Measurements from ENCODE around the gene FALEC. TPM values are rescaled to one million over a fixed set of nuclear protein-coding genes. Genes with fewer than 3 reads are reported as not detected.

FALEC gene
- total RNA-seq, 4 donors from 2014 or later: 1.1 TPM; not detected in 3

DNA sequence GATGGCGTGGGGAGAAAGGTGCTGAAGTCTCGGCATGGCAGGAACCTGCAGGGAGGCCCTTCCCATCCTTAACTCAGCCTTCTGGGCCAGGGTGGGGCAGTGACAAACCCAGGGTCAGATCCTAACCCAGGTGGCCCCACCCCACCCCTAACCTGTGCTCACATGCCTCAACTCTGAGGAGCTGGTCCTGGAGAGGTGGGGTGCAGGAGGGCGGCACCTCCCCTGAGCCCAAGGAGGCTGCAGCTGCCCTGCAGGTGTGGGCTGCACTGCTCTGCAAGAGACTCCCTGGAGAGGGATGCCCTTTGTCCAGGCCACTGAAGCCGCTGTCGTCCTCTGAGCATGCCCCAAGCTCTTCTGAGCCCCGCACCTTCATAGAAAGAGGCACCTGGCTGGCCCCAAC, 18.4 kb downstream of the FALEC start:
- TF ChIP-seq POLR2A (IDR thresholded peaks at IDR 0.05): no peak
- TF ChIP-seq, protein P1, sequence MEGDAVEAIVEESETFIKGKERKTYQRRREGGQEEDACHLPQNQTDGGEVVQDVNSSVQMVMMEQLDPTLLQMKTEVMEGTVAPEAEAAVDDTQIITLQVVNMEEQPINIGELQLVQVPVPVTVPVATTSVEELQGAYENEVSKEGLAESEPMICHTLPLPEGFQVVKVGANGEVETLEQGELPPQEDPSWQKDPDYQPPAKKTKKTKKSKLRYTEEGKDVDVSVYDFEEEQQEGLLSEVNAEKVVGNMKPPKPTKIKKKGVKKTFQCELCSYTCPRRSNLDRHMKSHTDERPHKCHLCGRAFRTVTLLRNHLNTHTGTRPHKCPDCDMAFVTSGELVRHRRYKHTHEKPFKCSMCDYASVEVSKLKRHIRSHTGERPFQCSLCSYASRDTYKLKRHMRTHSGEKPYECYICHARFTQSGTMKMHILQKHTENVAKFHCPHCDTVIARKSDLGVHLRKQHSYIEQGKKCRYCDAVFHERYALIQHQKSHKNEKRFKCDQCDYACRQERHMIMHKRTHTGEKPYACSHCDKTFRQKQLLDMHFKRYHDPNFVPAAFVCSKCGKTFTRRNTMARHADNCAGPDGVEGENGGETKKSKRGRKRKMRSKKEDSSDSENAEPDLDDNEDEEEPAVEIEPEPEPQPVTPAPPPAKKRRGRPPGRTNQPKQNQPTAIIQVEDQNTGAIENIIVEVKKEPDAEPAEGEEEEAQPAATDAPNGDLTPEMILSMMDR (IDR thresholded peaks at IDR 0.05): no peak
- 49 to 70% methylated on average over 6 of the region's 6 CpGs for WGBS, 2 donors
- no peak overlapping the region for H3K4me3 ChIP-seq (ENCODE audit: low read depth, poor library complexity, severe bottlenecking)
- intact Hi-C loops (cut with DNase I; ENCODE audit: low total_unique reads): no loop called here
- DNase-seq (ENCODE audit: low spot score in 2 of 2): no peak

DNA sequence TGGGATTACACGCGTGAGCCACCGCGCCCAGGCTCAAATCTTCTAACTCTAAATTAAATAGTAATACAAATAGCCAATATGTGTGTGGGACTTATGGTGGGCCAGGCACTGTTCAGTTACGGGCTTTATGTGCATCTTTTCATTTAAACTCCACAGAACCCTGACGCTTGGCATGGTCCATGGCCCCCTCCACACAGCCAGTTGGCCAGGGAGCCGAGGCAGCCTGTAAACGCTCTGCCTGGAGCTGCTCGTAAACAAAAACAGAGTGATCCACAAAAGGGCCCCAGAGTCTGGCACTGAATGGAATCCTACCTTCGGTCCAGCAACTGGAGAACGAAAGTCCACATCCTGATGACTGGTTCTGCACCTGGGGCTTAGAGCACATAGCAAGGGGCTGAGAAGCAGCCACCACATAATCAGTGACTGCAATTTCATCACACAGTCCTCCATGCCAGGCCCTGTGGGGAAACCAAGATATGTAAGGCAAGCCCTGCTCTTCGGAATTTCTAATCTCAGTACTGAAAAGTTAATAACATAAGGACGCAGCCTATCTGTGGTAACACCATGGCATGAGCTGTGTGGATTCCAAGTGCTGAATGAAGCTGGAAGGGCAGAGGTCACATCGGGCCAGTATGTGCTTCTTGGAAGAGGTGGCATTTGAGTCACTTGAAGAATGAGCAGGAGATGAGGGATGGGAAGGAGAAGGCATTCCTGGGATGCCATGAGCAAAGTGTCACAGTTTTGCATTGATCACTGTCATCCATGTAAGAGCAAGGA, 20.1 kb downstream of the FALEC start:
- 85 to 86% methylated on average over 14 of the region's 14 CpGs for WGBS, 2 donors
- intact Hi-C loops (cut with DNase I; ENCODE audit: low total_unique reads): no loop called here
- H3K4me3 ChIP-seq (ENCODE audit: low read depth, poor library complexity, severe bottlenecking): no peak overlapping the region
- no peak for DNase-seq (ENCODE audit: low spot score in 2 of 2)
- TF ChIP-seq, protein P1 (IDR thresholded peaks at IDR 0.05): no peak
- TF ChIP-seq POLR2A (IDR thresholded peaks at IDR 0.05): no peak

DNA sequence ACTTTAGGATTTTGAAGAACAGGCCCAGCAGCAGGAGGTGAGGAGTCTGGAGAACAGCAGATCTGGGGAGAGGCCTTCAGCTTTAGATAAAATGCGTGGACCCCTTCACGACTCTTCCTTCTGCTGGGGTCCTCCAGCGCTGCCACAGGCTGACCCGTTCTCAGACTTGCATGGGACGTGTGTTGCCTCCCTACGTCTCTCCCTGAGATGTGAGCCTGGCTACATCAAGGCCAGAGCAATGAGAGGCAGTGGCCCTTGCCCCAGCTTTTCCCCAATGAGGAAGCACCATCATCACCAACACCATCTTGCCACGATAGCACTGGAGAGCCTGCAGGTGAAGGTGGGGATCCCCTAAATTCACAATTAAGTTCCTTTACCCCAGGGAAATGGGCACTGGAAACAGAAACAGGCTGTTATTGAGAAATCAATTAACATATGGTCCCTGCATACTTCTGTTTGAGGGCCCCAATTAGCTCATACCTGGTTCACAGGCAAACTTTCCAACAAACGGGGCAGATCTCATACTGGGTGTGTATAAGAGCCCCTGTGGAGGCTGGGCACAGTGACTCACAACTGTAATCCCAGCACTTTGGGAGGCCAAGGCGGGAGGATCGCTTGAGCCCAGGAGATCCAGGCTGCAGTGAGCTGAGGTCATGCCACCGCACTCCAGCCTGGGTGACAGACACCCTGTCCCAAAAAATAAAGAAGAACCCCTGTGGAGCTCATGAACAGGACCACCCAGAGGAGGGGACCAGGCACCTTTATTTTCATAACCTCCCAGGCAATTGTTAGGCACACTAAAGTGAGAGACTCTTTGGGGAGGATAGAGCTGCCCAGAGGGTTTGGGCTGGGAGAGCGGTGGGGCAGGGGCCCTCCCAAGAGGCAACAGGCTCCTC, 21.5 kb downstream of the FALEC start:
- intact Hi-C loops (cut with DNase I; ENCODE audit: low total_unique reads): no loop called here
- WGBS, 2 donors: 83 to 87% methylated on average over 12 of the region's 12 CpGs
- no peak overlapping the region for H3K4me3 ChIP-seq (ENCODE audit: low read depth, poor library complexity, severe bottlenecking)
- TF ChIP-seq POLR2A (IDR thresholded peaks at IDR 0.05): no peak
- TF ChIP-seq, protein P1 (IDR thresholded peaks at IDR 0.05): no peak
- no peak for DNase-seq (ENCODE audit: low spot score in 2 of 2)

DNA sequence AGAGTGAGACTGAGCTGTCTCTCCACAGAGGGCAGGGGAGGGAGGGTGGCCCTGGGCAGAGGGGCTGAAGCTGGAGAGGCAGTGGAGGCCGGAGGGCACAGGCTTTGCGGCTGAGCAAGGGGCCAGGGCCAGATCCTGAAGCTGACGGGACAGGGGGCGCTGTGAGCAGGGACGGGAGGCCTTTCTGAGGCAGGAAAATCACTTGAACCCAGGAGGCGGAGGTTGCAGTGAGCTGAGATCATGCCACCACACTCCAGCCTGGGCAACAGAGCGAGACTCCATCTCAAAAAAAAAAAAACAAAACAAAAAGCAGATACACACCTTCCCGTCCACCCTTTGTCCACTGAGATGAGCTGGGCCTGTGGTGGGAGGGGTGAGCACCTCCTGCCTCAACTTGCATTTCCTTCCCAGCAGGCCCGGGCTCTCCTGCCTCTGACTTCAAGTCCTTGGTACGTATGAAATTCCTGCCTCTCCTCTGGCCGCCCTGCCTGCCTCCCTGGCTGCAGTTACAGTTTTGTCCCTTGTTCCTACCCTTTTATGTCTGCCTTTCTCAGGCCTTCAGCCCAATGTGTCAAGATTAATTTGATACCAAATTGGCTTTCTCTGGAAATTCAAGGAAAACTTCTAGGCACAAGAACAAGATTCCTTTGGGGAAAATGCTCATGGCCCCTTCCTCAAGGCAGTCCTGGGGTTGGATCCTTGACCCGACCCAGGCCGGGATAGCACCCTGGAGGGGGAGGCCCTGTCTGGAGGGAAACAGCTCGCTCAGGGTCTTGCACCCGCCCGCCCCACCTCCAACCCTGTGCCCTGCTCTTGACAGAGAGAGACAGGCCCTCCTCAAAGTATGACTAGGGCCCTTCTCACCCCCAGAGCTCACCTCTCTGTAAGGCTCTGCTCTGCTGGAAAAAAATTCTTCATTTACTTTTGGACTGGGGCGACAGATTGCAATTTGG, 22.5 kb downstream of the FALEC start:
- no peak for DNase-seq (ENCODE audit: low spot score in 2 of 2)
- H3K4me3 ChIP-seq (ENCODE audit: low read depth, poor library complexity, severe bottlenecking): no peak overlapping the region
- TF ChIP-seq POLR2A (IDR thresholded peaks at IDR 0.05): no peak
- TF ChIP-seq, protein P1 (IDR thresholded peaks at IDR 0.05): no peak
- intact Hi-C loops (cut with DNase I; ENCODE audit: low total_unique reads): no loop called here
- WGBS, 2 donors: 53 to 75% methylated on average over 17 of the region's 17 CpGs

DNA sequence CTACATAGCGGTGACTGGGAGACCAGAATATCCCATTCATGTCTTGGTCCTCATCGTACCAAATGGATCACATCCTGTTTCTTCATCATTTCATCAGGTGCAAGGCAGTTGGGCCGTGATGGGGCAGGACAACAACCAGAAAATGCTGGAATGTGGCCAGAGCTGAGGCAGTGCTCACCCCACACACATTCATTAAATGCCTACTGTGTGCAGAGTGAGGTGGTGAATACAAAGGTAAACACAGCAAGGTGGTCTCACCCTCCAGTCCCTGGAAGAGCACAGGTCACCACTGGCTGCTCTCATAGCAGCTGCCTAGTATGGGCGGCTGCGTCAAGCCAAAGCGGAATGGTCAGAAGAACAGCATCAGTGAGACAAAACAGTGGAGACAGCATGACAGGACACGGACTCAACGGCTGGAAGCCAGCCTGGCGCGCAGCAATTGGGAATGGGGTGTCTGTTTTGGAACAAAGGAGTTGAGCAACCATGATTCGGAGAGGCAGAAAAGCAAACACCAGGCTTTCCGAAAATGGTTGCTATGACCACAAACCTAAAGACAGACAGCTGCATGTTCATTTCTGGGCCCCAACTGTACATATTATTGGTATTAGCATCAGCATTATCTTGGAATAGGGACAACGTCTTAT, 28.1 kb downstream of the FALEC start:
- peak in 1 of 2 donors; percentile 89 for DNase-seq (ENCODE audit: low spot score in 2 of 2)
- intact Hi-C loops (cut with DNase I; ENCODE audit: low total_unique reads): no loop called here

More for the DNA sequence above, 28.1 kb downstream of the FALEC start:
- 65 to 74% methylated on average over 13 of the region's 13 CpGs for WGBS, 2 donors
- no peak overlapping the region for H3K4me3 ChIP-seq (ENCODE audit: low read depth, poor library complexity, severe bottlenecking)
- no peak for TF ChIP-seq POLR2A (IDR thresholded peaks at IDR 0.05)
- TF ChIP-seq, protein P1 (IDR thresholded peaks at IDR 0.05): no peak

All from lower leg skin (tissue), 4 donors.